Chondrocyte (in vitro differentiated cells): ENCODE measurements around the gene PDX1. TPM values are rescaled to one million over a fixed set of nuclear protein-coding genes. Genes with fewer than 3 reads are reported as not detected.

Experiments used
- DNase-seq: peaks from one replicate; pipeline ENCODE4 v3.0.0; 2021; ENCODE audit warnings: mixed read lengths, low spot score
- H3K27ac Mint-ChIP-seq: one replicate; pipeline ENCODE4 v1.8.0; 2021; ENCODE audit warnings: mild to moderate bottlenecking, moderate library complexity, mixed read lengths; ENCODE audit not compliant: unreplicated experiment
- H3K27me3 Mint-ChIP-seq: 2 replicates; pipeline ENCODE4 v1.8.0; 2021; ENCODE audit warnings: low read depth, mixed read lengths
- H3K36me3 Mint-ChIP-seq: 2 replicates; pipeline ENCODE4 v1.8.0; 2021; ENCODE audit warnings: low read depth, mixed read lengths
- H3K4me1 Mint-ChIP-seq: 2 replicates; pipeline ENCODE4 v1.8.0; 2021; ENCODE audit warnings: low read depth, mild to moderate bottlenecking, mixed read lengths
- H3K4me3 Mint-ChIP-seq: one replicate; pipeline ENCODE4 v1.8.0; 2021; ENCODE audit warnings: mild to moderate bottlenecking, moderate library complexity, mixed read lengths; ENCODE audit not compliant: unreplicated experiment
- H3K9me3 Mint-ChIP-seq: 2 replicates; pipeline ENCODE4 v1.8.0; 2021; ENCODE audit warnings: low read depth, mixed read lengths
- long read RNA-seq: library from polyadenylated mRNA; stranded (forward); transcript quantifications from one replicate; pipeline ENCODE4 v2.0.0, GENCODE V29; 2021
- total RNA-seq: library from RNA; stranded (reverse); gene quantifications from 3 replicates; pipeline ENCODE4 v1.2.1, GENCODE V29; 2021
- TF ChIP-seq, protein P1 (sequence below): fragments of 200-600 bp; sonication (generic); IDR thresholded peaks from 2 replicates; pipeline ENCODE4 v1.5.0; 2021; ENCODE audit warnings: antibody characterized with exemption, mild to moderate bottlenecking, moderate library complexity

PDX1 gene
- total RNA-seq, result not detected in 3 replicates
- long read RNA-seq, result 0 reads

DNA sequence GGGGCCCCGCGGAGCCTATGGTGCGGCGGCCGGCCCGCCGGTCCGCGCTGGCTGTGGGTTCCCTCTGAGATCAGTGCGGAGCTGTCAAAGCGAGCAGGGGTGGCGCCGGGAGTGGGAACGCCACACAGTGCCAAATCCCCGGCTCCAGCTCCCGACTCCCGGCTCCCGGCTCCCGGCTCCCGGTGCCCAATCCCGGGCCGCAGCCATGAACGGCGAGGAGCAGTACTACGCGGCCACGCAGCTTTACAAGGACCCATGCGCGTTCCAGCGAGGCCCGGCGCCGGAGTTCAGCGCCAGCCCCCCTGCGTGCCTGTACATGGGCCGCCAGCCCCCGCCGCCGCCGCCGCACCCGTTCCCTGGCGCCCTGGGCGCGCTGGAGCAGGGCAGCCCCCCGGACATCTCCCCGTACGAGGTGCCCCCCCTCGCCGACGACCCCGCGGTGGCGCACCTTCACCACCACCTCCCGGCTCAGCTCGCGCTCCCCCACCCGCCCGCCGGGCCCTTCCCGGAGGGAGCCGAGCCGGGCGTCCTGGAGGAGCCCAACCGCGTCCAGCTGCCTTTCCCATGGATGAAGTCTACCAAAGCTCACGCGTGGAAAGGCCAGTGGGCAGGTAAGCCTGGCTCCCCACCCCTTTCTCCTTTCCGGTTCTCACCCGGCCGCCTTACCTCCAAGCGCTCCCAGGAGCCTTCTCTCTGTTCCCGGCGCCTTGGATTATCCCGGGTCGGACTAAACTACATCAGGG is at the start of gene PDX1:
PDX1 (plus strand) TSS at position 67 of the 743 bp plus-strand sequence; CDS start at position 206, 139 bp downstream.
- H3K9me3 Mint-ChIP-seq, result no peaks in the 10 kb centered on the region
- H3K27me3 Mint-ChIP-seq, result peaks cover 73% of the 10 kb centered on the region
- no peak for DNase-seq
- peaks cover 4% of the 10 kb centered on the region for H3K36me3 Mint-ChIP-seq
- TF ChIP-seq, protein P1, sequence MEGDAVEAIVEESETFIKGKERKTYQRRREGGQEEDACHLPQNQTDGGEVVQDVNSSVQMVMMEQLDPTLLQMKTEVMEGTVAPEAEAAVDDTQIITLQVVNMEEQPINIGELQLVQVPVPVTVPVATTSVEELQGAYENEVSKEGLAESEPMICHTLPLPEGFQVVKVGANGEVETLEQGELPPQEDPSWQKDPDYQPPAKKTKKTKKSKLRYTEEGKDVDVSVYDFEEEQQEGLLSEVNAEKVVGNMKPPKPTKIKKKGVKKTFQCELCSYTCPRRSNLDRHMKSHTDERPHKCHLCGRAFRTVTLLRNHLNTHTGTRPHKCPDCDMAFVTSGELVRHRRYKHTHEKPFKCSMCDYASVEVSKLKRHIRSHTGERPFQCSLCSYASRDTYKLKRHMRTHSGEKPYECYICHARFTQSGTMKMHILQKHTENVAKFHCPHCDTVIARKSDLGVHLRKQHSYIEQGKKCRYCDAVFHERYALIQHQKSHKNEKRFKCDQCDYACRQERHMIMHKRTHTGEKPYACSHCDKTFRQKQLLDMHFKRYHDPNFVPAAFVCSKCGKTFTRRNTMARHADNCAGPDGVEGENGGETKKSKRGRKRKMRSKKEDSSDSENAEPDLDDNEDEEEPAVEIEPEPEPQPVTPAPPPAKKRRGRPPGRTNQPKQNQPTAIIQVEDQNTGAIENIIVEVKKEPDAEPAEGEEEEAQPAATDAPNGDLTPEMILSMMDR, result no peak
- peak within 1 kb of the TSS; percentile 69 for H3K4me3 Mint-ChIP-seq
- H3K27ac Mint-ChIP-seq, result no peak within 1 kb of the TSS
- H3K4me1 Mint-ChIP-seq, result peaks cover 13% of the 10 kb centered on the region

- peaks cover 38% of the 10 kb centered on the region for H3K27me3 Mint-ChIP-seq
- DNase-seq, result no peak
Measured at GRCh38 chr13:27878274-27878673, 41.5 kb upstream of the PDX1 start.

DNA sequence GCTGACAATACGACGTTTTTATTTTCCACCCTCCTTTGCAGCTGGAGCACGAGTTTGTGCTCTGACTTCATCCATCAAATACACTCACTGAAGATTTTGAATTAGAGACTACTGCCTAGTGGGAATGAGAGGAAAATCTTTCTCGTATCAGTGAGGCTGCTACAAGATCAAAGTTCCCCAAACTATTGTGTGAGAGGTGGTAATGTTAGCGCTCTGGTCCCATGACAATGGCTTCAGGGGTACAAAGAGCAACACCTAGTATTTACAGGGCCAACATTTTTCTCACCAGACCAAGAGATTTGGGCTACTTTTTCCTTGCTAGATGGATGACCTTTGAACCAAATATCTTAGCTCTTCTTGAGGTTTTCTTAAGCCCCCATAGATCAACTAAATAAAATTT is 30.3 kb upstream of the PDX1 start:
- TF ChIP-seq, protein P1, result no peak
- H3K9me3 Mint-ChIP-seq, result peaks cover 15% of the 10 kb centered on the region
- H3K36me3 Mint-ChIP-seq, result no peaks in the 10 kb centered on the region
- no peak overlapping the region for H3K4me3 Mint-ChIP-seq
- DNase-seq, result no peak
- H3K27me3 Mint-ChIP-seq, result peaks cover 24% of the 10 kb centered on the region
- H3K27ac Mint-ChIP-seq, result no peak overlapping the region
- H3K4me1 Mint-ChIP-seq, result no peaks in the 10 kb centered on the region

More at GRCh38 chr13:27878274-27878673, 41.5 kb upstream of the PDX1 start:
- no peaks in the 10 kb centered on the region for H3K4me1 Mint-ChIP-seq
- no peak overlapping the region for H3K4me3 Mint-ChIP-seq
- H3K9me3 Mint-ChIP-seq, result peaks cover 2% of the 10 kb centered on the region
- H3K27ac Mint-ChIP-seq, result no peak overlapping the region
- TF ChIP-seq, protein P1, result no peak
- H3K36me3 Mint-ChIP-seq, result no peaks in the 10 kb centered on the region

DNA sequence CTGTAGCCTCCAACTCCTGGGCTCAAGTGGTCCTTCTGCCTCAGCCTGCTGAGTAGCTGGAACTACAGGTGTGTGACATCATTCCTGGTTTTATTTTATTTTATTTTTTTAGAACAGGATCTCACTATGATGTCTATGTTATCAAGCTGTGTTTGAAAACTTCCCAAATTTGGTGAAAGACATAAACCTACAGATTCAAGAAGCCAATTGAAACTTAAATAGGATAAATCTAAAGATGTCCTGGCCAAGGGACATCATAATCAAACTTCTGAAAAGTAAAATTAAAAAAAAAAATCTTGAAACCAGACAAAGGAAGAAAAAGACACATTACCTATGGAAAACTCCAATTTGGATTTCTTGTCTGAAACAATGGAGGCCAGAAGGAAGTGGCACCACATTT is 23.1 kb upstream of the PDX1 start:
- Mint-ChIP-seq H3K4me3 (no peak overlapping the region), H3K27me3 (peaks cover 28% of the 10 kb centered on the region)

DNA sequence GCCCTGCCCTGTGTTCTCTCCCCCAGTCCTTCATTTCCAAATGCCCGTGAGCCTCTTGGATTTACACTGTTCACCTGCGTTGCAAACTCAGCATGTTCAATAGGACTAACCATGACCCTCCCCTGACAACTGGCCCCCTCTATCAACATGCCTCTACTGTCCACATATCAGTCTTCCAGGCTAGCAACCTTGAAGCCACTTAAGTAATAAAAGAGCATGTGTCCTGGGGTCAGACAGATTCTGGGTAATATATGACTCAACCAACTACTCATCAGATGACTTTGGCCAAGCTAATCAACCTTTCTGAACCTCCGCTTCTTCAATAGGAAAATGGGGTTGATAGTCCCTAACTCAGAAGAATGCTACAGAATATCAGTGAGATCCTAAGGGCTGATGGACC is 15.1 kb upstream of the PDX1 start:
- no peak overlapping the region for H3K4me3 Mint-ChIP-seq
- DNase-seq, result no peak
- peaks cover 58% of the 10 kb centered on the region for H3K27me3 Mint-ChIP-seq
- no peaks in the 10 kb centered on the region for H3K4me1 Mint-ChIP-seq
- TF ChIP-seq, protein P1, result no peak
- H3K27ac Mint-ChIP-seq, result no peak overlapping the region
- no peaks in the 10 kb centered on the region for H3K9me3 Mint-ChIP-seq
- no peaks in the 10 kb centered on the region for H3K36me3 Mint-ChIP-seq

More for the DNA sequence above, 23.1 kb upstream of the PDX1 start:
- no peaks in the 10 kb centered on the region for H3K36me3 Mint-ChIP-seq
- TF ChIP-seq, protein P1, result no peak
- H3K4me1 Mint-ChIP-seq, result no peaks in the 10 kb centered on the region
- H3K27ac Mint-ChIP-seq, result no peak overlapping the region
- peaks cover 16% of the 10 kb centered on the region for H3K9me3 Mint-ChIP-seq
- DNase-seq, result no peak
